Measurements from ENCODE around the gene FLCN.
A peak's percentile ranks its signal among the peaks of the same experiment; 100 is the strongest.
"Not testable (repeated sequence)": the region's sequence is repeated elsewhere in the genome, so short reads cannot be mapped to it uniquely, and the experiment has no call there.

FLCN gene

GRCh38 chr17:17237026-17237799 lies at the start of gene FLCN:
FLCN (minus strand) TSS chr17:17237168; CDS start chr17:17228137, 9,031 bp downstream.
- peak; percentile 76 for DNase-seq (ENCODE audit: low read depth)

GRCh38 chr17:17285951-17286350 lies 49.0 kb upstream of the FLCN start:
- no peak for DNase-seq (ENCODE audit: low read depth)

GRCh38 chr17:17280613-17281549 lies 43.9 kb upstream of the FLCN start, which contains the start of gene COPS3:
COPS3 (minus strand) TSS chr17:17281246; CDS start chr17:17281186, 60 bp downstream.
- DNase-seq (ENCODE audit: low read depth), result peak; percentile 95

- no peak for DNase-seq (ENCODE audit: low read depth)
Observed at GRCh38 chr17:17279316-17279715, 42.3 kb upstream of the FLCN start.

GRCh38 chr17:17277431-17277830 lies 40.5 kb upstream of the FLCN start:
- DNase-seq (ENCODE audit: low read depth), result not testable (repeated sequence)

- no peak for DNase-seq (ENCODE audit: low read depth)
Observed at GRCh38 chr17:17275971-17276370, 39.0 kb upstream of the FLCN start.

GRCh38 chr17:17269926-17270773 lies 33.2 kb upstream of the FLCN start:
- DNase-seq (ENCODE audit: low read depth), result no peak

GRCh38 chr17:17264430-17264829 lies 27.5 kb upstream of the FLCN start:
- no peak for DNase-seq (ENCODE audit: low read depth)

- DNase-seq (ENCODE audit: low read depth), result no peak
Observed at GRCh38 chr17:17258998-17259397, 22.0 kb upstream of the FLCN start.

- no peak for DNase-seq (ENCODE audit: low read depth)
Observed at GRCh38 chr17:17258011-17258410, 21.0 kb upstream of the FLCN start.

- no peak for DNase-seq (ENCODE audit: low read depth)
Observed at GRCh38 chr17:17256316-17256715, 19.3 kb upstream of the FLCN start.

- DNase-seq (ENCODE audit: low read depth), result not testable (repeated sequence)
Observed at GRCh38 chr17:17255689-17256088, 18.7 kb upstream of the FLCN start.

GRCh38 chr17:17254036-17254435 lies 17.1 kb upstream of the FLCN start:
- DNase-seq (ENCODE audit: low read depth), result no peak

- no peak for DNase-seq (ENCODE audit: low read depth)
Observed at GRCh38 chr17:17253406-17253805, 16.4 kb upstream of the FLCN start.

GRCh38 chr17:17252149-17252661 lies 15.2 kb upstream of the FLCN start:
- no peak for DNase-seq (ENCODE audit: low read depth)

- DNase-seq (ENCODE audit: low read depth), result no peak
Observed at GRCh38 chr17:17246879-17247278, 9.9 kb upstream of the FLCN start.

GRCh38 chr17:17243163-17243562 lies 6.2 kb upstream of the FLCN start:
- DNase-seq (ENCODE audit: low read depth), result no peak

GRCh38 chr17:17242246-17242645 lies 5.3 kb upstream of the FLCN start:
- no peak for DNase-seq (ENCODE audit: low read depth)

GRCh38 chr17:17241656-17242055 lies 4.7 kb upstream of the FLCN start:
- DNase-seq (ENCODE audit: low read depth), result no peak

- no peak for DNase-seq (ENCODE audit: low read depth)
Observed at GRCh38 chr17:17239832-17240231, 2.9 kb upstream of the FLCN start.

- peak; percentile 24 for DNase-seq (ENCODE audit: low read depth)
Observed at GRCh38 chr17:17236295-17237025, 508 bp downstream of the FLCN start.

All from GM04504 (cell line).